ENCODE measurements around the gene ATG9A.

- TF ChIP-seq EZH2 (IDR thresholded peaks at IDR 0.05; ENCODE audit: borderline replicate concordance): no peak
- no peak for TF ChIP-seq CTCF (IDR thresholded peaks at IDR 0.05; ENCODE audit: poor library complexity)
- no peak for TF ChIP-seq EZH2phosphoT487 (IDR thresholded peaks at IDR 0.05; ENCODE audit: low read depth, severe bottlenecking, unreplicated experiment)
These were observed 4.1 kb downstream of the ATG9A start for GRCh38 chr2:219225350-219225749.
